ENCODE results near the gene PEF1.

Gene PEF1

DNA sequence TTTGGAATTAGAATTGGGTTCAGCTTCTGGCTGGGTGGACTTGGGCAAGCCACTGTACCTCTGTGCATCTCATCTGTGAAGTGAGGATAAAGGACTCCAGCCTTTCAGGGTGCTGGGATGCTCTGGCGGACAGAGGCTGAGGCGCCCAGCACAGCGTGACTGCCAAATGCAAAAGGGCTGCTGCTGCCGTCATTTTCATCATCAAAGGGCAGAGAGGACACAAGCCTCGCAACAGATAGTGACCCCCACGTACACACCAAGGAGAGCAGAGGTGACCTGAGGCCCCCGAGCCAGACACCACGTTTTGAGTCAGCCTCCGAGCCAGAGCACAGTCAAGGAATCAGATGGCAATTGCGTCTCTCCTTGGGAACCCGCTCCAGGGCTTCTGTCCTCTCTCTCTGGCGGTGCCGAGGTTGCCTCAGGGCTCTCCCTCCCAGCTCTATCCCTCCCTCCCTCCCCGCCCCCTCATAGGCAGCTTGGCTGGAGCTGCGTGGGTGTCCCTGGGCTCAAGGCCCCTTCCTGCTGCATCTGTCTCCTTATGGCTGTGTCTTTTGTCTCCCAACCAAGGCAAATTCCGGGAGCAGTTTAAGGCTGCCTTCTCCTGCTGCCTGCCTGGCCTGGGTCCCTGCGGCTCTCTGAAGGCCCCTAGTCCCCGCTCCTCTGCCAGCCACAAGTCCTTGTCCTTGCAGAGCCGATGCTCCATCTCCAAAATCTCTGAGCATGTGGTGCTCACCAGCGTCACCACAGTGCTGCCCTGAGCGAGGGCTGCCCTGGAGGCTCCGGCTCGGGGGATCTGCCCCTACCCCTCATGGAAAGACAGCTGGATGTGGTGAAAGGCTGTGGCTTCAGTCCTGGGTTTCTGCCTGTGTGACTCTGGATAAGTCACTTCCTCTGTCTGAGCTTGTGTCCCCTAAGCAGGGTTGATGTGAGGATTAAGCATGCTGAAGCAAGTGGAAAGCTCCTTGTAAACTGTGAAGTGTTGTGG, 18.2 kb downstream of the PEF1 start:
- no peak for DNase-seq

DNA sequence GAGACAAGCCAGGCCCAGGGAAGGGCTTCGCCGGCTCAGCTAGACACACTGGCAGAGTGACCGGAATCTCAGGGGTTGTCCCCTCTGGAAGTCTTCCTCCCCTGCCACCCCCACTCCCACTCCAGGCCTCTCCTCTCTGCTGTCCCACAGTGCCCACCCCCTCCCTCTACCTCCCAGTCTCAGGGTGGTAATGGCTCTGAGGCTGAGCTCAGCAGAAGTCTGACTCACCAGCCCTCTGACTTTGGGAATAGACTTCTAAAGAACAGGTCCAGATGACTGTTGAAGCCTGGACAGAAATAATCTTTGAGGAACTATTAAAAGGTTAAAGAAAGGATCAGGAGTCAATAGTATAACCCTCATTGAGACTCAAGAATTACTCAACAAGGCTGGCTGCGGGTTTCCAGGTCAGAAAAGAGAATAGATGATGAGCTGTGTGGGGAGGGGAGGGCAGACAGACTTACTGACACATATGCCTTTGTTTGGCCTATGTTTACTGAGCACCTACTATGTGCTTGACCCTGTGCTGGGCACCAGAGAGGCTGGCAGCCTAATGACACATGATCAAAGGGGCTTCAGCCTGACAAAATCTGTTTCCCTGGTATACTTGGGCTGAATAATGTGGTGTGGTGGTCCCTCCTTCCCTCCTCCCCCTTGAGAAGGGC, 19.0 kb downstream of the PEF1 start:
- no peak for DNase-seq

DNA sequence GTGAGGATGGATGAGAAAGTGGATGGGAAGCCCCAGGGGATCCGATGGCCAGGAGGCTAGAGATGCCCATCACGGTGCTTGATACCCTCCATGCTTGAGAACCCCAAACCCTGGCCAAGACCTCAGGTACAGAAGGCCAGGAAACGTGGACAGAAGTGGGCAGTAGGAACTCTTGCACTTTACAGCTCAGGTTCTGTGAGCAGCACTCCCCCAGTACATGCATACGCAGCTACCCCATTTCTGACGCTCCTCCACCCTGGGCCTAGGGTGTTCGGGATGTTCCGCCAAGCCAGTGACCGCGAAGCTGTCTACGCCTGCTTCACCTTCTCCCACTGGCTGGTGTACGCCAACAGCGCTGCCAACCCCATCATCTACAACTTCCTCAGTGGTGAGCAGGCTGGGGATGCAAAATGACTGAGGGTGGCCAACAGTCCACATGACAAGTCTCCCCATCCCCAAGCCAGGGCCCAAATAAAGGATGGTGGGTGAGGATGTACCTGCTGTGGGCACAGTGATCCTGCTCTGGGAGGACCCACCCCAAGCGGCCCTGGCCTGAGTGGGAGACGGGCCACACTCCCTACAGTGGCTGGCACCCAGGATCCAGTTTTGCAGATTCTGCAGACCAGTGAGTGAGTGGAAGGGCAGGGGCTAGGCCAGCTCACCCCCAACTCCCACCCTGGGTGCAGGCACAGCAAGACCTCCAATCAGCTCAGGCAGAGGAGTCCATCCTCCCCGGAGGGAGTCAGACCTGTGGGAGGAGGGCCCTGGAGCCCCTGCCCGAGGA, 19.8 kb downstream of the PEF1 start:
- DNase-seq = no peak

DNA sequence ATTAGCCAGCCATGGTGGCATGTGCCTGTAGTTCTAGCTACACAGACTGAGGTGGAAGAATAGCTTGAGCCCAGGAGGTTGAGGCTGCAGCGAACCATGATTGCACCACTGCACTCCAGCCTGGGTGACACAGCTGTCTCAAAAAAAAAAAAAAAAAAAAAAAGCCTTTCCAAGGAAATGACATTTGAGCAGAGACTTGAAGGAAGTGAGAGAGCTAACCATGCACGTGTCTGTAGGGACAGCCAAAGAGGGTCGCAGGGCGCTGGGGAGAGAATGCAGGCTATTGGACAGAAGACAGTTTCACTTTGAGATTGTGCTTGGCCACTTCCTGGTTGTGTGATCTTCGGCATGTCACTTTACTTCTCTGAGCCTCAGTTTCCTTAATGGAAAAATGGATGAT, 20.4 kb downstream of the PEF1 start:
- DNase-seq = no peak

DNA sequence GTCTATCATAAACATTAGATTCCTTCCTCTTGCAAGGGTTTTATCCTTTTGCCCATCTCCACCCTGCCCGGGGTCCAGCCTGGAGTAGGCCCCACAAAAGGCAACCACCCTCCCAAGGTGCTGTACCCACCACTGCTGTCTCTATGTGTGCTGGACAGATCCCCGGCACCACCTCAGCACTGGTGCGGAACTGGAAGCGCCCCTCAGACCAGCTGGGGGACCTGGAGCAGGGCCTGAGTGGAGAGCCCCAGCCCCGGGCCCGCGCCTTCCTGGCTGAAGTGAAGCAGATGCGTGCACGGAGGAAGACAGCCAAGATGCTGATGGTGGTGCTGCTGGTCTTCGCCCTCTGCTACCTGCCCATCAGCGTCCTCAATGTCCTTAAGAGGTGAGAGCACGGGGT, 21.3 kb downstream of the PEF1 start:
- no peak for DNase-seq

DNA sequence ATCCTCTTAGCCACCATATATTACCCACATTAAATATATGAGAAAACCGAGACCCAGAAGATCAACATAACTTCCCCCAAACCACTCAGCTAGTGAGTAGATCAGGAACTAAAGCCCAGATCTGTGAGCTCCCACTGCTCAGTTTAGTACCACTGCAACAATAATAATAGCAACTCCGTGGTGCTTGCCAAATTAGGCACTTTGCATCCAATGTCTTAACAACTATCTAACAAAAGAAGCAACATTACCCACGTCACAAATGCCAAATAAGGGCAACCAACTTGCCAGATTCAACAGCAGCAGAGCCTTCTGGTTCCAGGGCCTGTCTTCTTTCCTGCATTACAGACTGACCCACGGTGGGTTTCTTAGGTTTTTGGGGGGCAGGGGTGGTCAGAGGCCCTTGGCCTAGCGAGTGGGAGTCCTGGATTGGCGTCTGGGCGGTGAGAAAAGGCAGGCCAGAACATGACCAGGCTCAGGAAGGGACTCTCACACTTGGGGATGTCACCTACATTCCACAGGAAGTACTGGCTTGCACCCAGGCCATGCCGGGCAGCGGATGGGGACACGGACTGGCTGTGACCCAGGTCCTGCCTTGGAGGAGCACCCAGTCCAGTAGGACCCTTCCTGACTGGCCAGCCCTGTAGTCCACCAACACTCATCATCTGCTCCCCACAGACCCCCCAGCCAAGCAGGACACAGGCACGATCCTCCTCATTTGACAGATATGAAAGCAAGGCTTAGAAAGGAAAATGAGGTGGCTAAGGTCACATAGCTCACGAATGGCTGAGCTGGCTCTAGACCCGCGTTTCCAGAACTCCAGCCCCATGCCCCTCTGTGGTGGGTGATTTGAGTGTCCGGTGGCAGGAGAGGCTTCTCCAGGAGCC, 22.6 kb downstream of the PEF1 start:
- DNase-seq = no peak

DNA sequence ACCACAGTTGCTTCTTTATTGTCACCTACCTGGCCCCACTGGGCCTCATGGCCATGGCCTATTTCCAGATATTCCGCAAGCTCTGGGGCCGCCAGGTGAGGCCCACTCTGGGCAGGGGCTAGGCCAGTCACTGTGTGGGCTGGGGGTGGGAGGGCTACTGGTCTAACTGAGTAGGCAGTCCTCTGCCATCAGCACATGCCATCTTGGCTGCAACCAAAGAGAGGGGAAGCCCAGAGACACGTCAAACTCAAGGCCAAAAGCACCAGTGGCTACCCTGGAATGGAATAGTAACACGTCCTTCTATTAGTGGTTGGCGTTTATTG, 23.2 kb downstream of the PEF1 start:
- no peak for DNase-seq

DNA sequence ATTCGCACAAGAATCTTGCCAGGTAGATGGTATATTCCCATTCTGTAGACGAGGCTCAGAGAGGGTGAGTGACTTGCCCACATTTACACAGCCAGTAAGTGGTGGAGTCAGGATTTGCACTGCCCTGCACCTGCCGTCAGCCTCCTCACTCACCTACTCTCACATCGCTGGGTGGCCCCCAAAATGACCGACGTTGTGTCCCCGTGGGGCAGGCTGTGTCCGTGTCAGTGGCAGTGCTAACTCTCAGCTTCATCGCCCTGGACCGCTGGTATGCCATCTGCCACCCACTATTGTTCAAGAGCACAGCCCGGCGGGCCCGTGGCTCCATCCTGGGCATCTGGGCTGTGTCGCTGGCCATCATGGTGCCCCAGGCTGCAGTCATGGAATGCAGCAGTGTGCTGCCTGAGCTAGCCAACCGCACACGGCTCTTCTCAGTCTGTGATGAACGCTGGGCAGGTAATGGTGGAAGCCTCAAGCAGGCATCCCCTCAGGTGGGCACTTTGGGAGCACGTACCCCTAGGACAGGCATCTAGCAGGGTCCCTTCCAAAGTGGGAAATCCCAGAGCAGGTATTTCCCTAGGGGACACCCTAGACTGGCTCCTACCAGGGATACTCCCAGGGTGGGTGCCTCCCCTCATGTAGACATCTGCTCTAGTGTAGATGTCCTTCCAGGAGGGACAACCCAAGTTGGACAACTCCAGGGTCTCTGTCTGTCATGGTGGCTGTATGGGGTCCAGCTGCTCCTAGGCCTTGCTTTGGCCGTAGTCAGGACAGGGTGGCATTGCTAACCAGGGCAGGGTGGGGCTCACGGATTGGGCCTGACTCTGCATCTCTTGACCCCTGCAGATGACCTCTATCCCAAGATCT, 23.8 kb downstream of the PEF1 start:
- DNase-seq = no peak

DNA sequence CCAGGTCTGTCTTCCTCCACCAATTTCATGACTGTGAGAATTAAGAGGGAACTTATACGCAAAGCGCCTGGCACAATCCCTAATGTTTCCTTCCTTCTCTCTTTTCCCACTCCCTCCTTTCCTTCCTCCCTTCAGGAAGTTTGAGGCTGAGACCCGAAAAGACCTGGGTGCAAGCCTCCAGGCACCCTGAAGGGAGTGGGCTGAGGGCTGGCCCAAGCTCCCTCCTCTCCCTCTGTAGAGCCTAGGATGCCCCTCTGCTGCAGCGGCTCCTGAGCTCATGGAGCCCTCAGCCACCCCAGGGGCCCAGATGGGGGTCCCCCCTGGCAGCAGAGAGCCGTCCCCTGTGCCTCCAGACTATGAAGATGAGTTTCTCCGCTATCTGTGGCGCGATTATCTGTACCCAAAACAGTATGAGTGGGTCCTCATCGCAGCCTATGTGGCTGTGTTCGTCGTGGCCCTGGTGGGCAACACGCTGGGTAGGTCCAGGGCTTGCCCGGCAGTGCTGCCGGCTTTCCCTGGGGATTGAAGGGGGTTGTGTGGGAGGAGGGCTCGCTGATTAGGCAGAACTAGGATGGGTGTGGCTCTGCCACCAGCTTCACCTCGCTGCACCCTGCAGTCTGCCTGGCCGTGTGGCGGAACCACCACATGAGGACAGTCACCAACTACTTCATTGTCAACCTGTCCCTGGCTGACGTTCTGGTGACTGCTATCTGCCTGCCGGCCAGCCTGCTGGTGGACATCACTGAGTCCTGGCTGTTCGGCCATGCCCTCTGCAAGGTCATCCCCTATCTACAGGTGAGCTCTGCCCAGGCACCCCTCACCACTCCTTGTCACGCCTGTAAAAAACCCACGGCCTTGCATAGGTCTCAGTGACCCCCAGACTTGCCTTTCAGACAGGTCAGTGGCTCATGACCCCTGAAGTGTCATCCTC, 25.5 kb downstream of the PEF1 start:
- no peak for DNase-seq

DNA sequence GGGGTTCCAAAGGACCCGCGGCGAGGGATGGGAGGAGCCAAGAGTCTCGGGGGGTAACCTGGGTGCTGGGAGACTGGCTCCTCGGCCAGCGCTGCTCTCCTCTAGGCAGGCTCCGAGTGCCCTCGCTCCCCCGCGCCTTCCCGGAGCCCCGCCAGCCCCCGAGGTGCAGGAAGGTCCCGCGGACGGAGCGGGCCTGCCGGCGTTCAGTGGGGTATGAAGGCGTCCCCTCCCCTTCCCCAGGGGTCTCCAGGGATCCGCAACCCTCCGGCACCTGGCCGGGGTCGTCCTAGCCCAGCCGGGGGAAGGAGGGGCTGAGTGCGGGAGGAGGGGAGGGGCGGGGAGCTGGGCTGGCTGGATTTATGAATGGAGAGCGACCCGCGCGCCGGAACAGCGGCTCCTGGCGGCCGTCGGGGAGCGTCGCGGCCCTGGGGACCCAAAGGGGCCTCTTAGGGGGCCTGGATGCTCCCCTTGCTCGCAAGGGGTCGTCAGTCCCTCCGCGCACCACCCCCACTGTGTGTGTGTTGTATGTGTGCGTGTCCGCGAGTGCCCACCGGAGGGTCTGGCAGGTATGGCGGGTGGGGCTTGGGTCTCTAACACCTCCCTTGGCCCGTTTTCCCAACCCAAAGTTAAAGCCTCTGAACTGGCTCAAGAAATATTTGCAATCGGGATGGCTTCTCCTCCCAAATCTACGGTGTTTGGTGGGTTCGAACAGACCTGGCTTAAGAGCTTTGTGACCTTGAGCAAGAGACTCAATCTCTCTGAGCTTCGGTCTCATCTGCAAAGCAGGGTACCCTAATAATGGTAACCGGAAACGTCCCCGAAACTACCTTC, 26.5 kb downstream of the PEF1 start:
- DNase-seq = peak; percentile 62

DNA sequence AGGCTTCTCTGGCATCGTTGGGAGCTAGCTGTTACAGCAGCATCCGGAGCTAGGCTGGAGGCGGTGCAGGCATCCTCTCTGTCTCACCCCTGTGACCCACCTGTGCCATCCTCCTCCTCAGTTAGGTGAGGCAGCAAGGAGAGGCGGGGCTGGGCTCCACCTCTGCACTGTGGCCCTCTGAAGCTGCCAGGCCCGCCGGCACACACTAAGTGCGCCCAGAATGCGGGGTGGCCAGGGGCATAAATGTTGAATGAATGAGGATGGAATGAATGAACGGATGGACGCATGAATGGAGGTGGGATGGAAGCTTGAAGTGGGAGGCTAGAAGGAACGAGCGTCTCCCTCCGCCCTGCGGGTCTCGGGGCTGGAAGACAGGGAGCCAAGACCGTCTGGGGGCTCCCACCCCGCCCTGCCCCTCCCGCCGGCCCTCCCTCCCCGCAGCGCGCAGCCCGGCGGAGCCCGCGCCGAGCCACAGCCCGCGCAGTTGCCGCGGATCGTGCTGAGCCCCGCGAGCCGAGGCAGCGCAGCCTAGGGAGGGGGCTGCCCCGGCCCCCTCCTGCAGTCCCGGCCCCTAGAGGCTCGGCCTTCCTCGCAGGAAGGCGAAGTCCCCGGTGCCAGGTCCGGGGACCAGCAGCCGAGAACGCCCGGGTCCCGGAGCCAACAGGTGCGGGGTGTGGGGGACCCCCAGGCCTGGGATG, 27.3 kb downstream of the PEF1 start, which contains the start of gene HCRTR1:
Gene HCRTR1 (plus strand): TSS at position 472 of the 698 bp plus-strand sequence. CDS start 1,504 bp downstream, outside the sequence.
- DNase-seq = no peak

DNA sequence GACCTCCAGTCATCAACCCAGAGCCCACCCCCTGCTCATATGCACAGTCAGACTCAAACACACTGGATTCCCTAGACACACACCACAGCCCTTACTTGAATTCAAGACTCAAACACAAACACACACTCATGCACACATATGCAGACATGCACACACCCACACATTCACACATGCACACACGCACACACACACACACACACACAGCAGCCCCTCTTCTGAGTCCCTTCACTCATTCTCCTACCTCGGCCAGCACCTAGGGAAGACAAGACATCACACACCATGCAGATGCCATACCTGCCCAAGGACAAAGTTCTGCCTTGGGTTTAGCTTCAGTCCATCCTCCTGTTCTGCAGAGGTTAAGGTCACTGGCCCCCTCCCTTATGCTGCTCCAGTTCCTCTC, 28.7 kb downstream of the PEF1 start:
- DNase-seq = no peak

DNA sequence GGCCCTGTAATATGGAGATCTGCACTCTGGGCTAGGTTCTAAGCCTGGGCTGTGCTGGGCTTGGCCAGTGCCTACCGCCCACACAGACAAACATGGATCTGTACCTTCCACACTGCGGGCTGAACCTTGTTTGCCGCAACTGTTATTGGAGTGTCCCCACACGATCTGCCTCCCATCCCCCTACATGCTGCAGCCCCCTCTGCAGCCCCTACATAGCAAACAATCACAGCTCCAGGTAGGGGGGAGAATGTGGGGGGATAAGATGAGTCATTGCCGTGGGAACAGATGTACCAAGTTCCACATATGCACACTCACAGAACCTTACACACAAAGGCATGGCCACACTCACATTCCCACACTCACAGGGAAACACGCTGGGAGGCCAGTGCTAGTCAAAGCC, 29.3 kb downstream of the PEF1 start:
- no peak for DNase-seq

DNA sequence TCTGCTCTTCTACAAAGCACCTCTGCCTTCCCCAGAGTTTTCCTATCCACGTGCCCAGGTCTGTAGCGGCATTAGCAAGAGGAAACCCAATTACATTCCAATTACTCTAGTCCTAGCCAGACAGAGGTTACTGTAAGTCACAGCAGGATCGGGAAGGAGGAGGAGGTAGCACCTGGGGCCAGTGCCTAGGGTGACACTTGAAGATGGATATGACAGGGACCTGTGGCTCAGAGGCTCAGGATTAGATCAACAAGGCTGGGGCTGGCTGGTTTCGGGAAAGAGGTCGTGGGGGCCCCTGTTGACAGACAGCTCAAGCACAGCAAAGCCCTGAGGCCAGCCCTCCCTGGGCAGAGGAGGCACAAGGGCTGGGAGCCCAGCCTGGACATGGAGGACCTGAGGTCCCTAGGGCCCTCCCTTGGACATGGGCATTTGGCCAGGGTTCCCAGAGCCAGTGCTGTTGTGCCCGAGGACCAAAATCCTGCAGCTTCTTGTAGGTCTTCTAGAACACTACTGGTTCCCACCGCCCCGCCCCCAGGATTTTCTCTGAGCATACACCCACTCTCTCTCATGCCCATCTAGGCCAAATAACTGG, 30.2 kb downstream of the PEF1 start:
- DNase-seq = no peak

DNA sequence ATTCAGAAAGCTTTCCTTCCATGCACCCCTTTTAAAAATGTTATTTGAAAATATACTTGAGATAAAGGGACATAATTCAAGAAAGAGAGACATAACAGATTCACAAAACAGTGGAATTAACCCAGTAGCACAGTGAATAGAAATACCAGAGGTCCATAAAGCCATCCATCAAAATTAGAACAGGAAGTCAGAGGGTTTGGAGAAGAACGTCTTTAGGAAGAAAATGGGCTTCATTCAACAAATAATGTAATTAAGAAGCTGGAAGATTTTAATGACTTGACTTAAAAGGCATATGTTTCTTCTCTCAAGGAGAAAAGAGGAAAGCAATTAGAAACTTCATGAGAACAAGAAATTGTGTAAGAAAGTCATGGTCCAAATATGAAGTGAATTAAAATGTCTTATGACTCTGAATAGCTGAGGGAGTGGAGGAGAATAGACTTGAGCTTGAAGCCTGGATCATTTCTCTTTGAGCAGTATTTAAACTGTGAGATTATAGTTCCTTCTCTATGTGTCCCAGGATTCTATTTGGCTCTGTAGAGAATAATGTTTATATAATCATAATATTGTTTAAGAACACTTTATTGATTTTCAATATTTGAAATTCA, 35.1 kb downstream of the PEF1 start:
- no peak for DNase-seq

DNA sequence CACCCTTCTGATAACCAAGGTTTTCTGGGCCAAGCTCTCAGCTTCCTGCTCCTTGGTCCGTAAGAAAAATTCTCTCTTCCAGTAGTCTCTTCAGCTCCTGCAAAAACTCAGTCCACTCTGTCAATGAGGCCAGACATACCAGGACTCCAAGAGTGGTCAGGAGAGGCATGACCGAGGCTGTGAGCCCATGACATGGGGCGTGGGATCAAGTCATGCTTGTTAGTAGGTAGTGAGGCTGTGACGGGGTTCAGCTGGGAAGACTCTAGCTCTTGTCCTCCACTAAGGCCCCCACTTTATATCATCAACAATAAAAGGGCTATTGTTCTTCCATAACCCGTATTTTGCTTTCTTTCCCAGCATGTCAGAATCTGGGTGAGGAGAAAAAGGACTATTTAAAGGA, 37.3 kb downstream of the PEF1 start:
- DNase-seq = no peak

DNA sequence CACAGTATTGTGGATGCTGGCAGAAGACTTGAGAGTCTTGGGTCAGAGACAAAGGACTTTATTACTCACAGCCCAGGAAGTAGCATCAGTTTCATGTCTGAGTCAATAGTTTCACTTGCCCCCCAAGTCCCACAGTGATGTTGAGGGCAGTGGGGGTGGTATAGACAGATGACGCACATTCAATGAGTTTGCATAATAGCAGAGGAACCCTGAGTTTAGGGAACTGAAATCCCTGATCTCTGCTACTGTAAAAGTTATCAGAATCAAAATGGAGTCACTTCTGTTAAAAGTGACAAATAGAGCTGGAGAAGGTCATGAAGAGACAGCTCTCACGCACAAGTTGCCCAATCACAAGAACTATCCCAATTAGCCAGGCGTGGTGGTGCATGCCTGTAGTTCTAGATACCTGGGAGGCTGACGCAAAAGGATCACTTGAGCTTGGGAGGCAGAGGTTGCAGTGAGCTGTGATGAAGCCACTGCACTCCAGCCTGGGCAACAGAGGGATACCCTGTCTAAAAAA, 38.7 kb downstream of the PEF1 start:
- no peak for DNase-seq

DNA sequence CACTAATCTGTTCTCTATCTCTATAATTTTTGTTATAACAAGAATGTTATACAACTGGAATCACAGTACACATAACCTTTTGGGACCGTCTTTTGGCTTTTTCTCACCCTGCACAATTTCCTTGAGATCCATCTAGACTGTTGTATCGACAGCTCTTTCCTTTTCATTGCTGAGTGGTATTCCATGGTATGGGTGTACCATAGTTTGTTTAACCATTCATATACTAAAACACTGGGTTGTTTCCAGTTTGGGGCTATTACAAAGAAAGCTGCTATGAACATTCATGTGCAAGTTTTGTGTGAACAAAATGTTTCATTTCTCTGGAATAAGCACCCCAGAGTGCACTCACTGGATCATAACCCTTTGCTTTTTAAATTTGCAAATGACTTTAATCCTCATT, 42.6 kb downstream of the PEF1 start:
- no peak for DNase-seq
